Lower leg skin (tissue), 4 donors: Measurements from ENCODE around the gene CIAO2A. TPM values are rescaled to one million over a fixed set of nuclear protein-coding genes. Genes with fewer than 3 reads are reported as not detected.

Experiments used
- DNase-seq, 2 donors: peaks; one replicate each; pipeline ENCODE4 v3.0.0-alpha.2; 2019; ENCODE audit warnings: low spot score in 2 of 2
- H3K4me3 ChIP-seq: fragments of 200-600 bp; sonication (generic); 2 replicates; pipeline ENCODE4 v1.5.1; 2017; ENCODE audit warnings: mild to moderate bottlenecking, low read depth; ENCODE audit not compliant: poor library complexity, severe bottlenecking
- CTCF ChIP-seq, 3 donors: fragments of 450-650 bp; IDR thresholded peaks; one replicate each; pipeline ENCODE4 v1.5.1; 2016; ENCODE audit warnings: antibody characterized with exemption in 3 of 3, mild to moderate bottlenecking in 3 of 3, moderate library complexity in 2 of 3
- POLR2A ChIP-seq, 2 donors: fragments of 450-650 bp; IDR thresholded peaks; one replicate each; pipeline ENCODE4 v1.6.1; 2016 to 2017; ENCODE audit warnings: antibody characterized with exemption in 2 of 2, mild to moderate bottlenecking in 1 of 2, moderate library complexity in 1 of 2
- WGBS, 2 donors: methylation state at CpG; one replicate each; pipeline ENCODE4 v1.1.5; 2018; 5-methylcytosine and 5-hydroxymethylcytosine counted together
- intact Hi-C: fragments of 100-400 bp; cut with DNase I; formaldehyde crosslinking; loops from one replicate; pipeline ENCODE4 v1.15.0; 2023; ENCODE audit warnings: low total_unique reads
- total RNA-seq, 4 donors: library from RNA; depleted of rRNA; stranded (reverse); fragments of >200 nt; gene quantifications; one replicate each; pipeline ENCODE4 v1.1.0, GENCODE V29; 2016

CIAO2A gene
- total RNA-seq, 4 donors from 2014 or later: 18.7 to 36.8 (median 30.7) TPM

GRCh38 chr15:64030123-64030522 is 63.5 kb downstream of the CIAO2A start:
- no peak overlapping the region for H3K4me3 ChIP-seq
- TF ChIP-seq POLR2A (IDR thresholded peaks at IDR 0.05) (no peak), CTCF (IDR thresholded peaks at IDR 0.05) (no peak)
- WGBS, 2 donors: 96 to 100% methylated on average over 4 of the region's 4 CpGs
- intact Hi-C loops: no loop called here
- no peak for DNase-seq

GRCh38 chr15:64029633-64030032 is 64.0 kb downstream of the CIAO2A start:
- no peak for TF ChIP-seq POLR2A (IDR thresholded peaks at IDR 0.05)
- H3K4me3 ChIP-seq: no peak overlapping the region
- intact Hi-C loops: no loop called here
- 94 to 100% methylated on average over 4 of the region's 4 CpGs for WGBS, 2 donors
- DNase-seq: no peak

- no peak overlapping the region for H3K4me3 ChIP-seq
- TF ChIP-seq POLR2A (IDR thresholded peaks at IDR 0.05) (no peak), CTCF (IDR thresholded peaks at IDR 0.05) (no peak)
- intact Hi-C loops: no loop called here
- DNase-seq: no peak
- 65 to 72% methylated on average over 8 of the region's 8 CpGs for WGBS, 2 donors
These were observed 64.5 kb downstream of the CIAO2A start for GRCh38 chr15:64029110-64029509.

GRCh38 chr15:64026591-64026990 is 67.0 kb downstream of the CIAO2A start:
- no peak overlapping the region for H3K4me3 ChIP-seq
- intact Hi-C loops: no loop called here
- TF ChIP-seq POLR2A (IDR thresholded peaks at IDR 0.05) (no peak), CTCF (IDR thresholded peaks at IDR 0.05) (no peak)
- DNase-seq: no peak
- 93 to 100% methylated on average over 4 of the region's 4 CpGs for WGBS, 2 donors

- TF ChIP-seq CTCF (IDR thresholded peaks at IDR 0.05) (no peak), POLR2A (IDR thresholded peaks at IDR 0.05) (no peak)
These were observed 69.2 kb downstream of the CIAO2A start for GRCh38 chr15:64024172-64025050.

GRCh38 chr15:64023220-64023619 is 70.4 kb downstream of the CIAO2A start:
- WGBS, 2 donors: 35 to 39% methylated on average over 1 of the region's 1 CpG
- no peak for DNase-seq
- intact Hi-C loops: no loop called here

More at GRCh38 chr15:64024172-64025050, 69.2 kb downstream of the CIAO2A start:
- DNase-seq: no peak
- no peak overlapping the region for H3K4me3 ChIP-seq
- 78% methylated on average over 5 of the region's 5 CpGs for WGBS, 2 donors
- intact Hi-C loops: no loop called here

More at GRCh38 chr15:64023220-64023619, 70.4 kb downstream of the CIAO2A start:
- TF ChIP-seq POLR2A (IDR thresholded peaks at IDR 0.05) (no peak), CTCF (IDR thresholded peaks at IDR 0.05) (no peak)
- no peak overlapping the region for H3K4me3 ChIP-seq
